ENCODE results near the gene B4GALNT4. TPM values are rescaled to one million over a fixed set of nuclear protein-coding genes. Genes with fewer than 3 reads are reported as not detected.

The B4GALNT4 gene
- total and polyA plus RNA-seq, 2 of the 13 experiments (the other 11 are each of a cell fraction or from before 2014, with no cell fraction given) = 30.5 to 50.1 TPM

GRCh38 chr11:363948-364761 is 5.1 kb upstream of the B4GALNT4 start (continued):
- TF ChIP-seq MEIS1 (CRISPR knock-in tag; IDR thresholded peaks at IDR 0.05; ENCODE audit: borderline replicate concordance) = 0 out of 2 replicates have a peak, but pooled peaks have one; percentile 26
- TF ChIP-seq ZBTB10 (CRISPR knock-in tag; IDR thresholded peaks at IDR 0.05; ENCODE audit: borderline replicate concordance) = no peak
- no peak for TF ChIP-seq HOXD1 (CRISPR knock-in tag; IDR thresholded peaks at IDR 0.05)
- TF ChIP-seq SSRP1 (CRISPR knock-in tag; IDR thresholded peaks at IDR 0.05) = no peak
- TF ChIP-seq CSRNP2 (CRISPR knock-in tag; conservative IDR thresholded peaks at IDR 0.05; ENCODE audit: low read depth) = no peak
- TF ChIP-seq ETS1 (CRISPR knock-in tag; IDR thresholded peaks at IDR 0.05) = no peak
- no peak for TF ChIP-seq ZNF33B (CRISPR knock-in tag; IDR thresholded peaks at IDR 0.05)
- TF ChIP-seq HNRNPL (IDR thresholded peaks at IDR 0.05; ENCODE audit: low read depth, low read length) = peak; percentile 94
- TF ChIP-seq ZNF142 (CRISPR knock-in tag; IDR thresholded peaks at IDR 0.05) = no peak
- no peak for TF ChIP-seq ZNF383 (CRISPR knock-in tag; IDR thresholded peaks at IDR 0.05; ENCODE audit: borderline replicate concordance)
- TF ChIP-seq MAFF (IDR thresholded peaks at IDR 0.05; ENCODE audit: low read depth, low read length) = no peak
- TF ChIP-seq MXD3 (CRISPR knock-in tag; IDR thresholded peaks at IDR 0.05) = no peak
- 0 out of 2 replicates have a peak, but pooled peaks have one; percentile 53 for TF ChIP-seq POGK (CRISPR knock-in tag; conservative IDR thresholded peaks at IDR 0.05)
- peak; percentile 49; the same call in 1 of the 2 replicates for TF ChIP-seq SALL1 (CRISPR knock-in tag; IDR thresholded peaks at IDR 0.05)
